LNCaP clone FGC (cell line): ENCODE results near the gene CRKL.
"Not testable (repeated sequence)": the region's sequence is repeated elsewhere in the genome, so short reads cannot be mapped to it uniquely, and the experiment has no call there.

Experiments used
- DNase-seq: peaks from one replicate; pipeline ENCODE4 v3.0.0-alpha.2; 2011; ENCODE audit warnings: low read depth
- H3K4me3 ChIP-seq: 2 replicates; pipeline ENCODE4 v1.5.1; 2011; ENCODE audit warnings: mild to moderate bottlenecking, low read depth, low read length, control low read depth
- CTCF ChIP-seq: IDR thresholded peaks from 2 replicates; pipeline ENCODE4 v1.5.1; 2012; ENCODE audit warnings: mild to moderate bottlenecking; ENCODE audit not compliant: control insufficient read depth, insufficient read depth; ENCODE audit errors: extremely low read depth

Gene CRKL

GRCh38 chr22:20967697-20968211, 50.5 kb downstream of the CRKL start:
- H3K4me3 ChIP-seq, result no peak overlapping the region
- no peak for DNase-seq
- no peak for TF ChIP-seq CTCF

GRCh38 chr22:20968281-20968977, 51.2 kb downstream of the CRKL start:
- H3K4me3 ChIP-seq, result no peak overlapping the region
- TF ChIP-seq CTCF, result no peak
- no peak for DNase-seq

- H3K4me3 ChIP-seq, result no peak overlapping the region
- no peak for DNase-seq
- no peak for TF ChIP-seq CTCF
Observed at GRCh38 chr22:20970939-20971657, 53.9 kb downstream of the CRKL start.

GRCh38 chr22:20972014-20972694, 54.9 kb downstream of the CRKL start:
- H3K4me3 ChIP-seq, DNase-seq: not testable (repeated sequence)

GRCh38 chr22:20972933-20973577, 55.8 kb downstream of the CRKL start:
- TF ChIP-seq CTCF, result no peak
- no peak for DNase-seq
- H3K4me3 ChIP-seq, result no peak overlapping the region

GRCh38 chr22:20973634-20974286, 56.6 kb downstream of the CRKL start:
- DNase-seq, result no peak
- no peak for TF ChIP-seq CTCF
- no peak overlapping the region for H3K4me3 ChIP-seq
